Measurements from ENCODE around the gene CCNB2.

CCNB2 gene

GRCh38 chr15:59155431-59155830, 50.5 kb downstream of the CCNB2 start:
- H3K9me3 ChIP-seq (ENCODE audit: control insufficient read depth, insufficient read depth, low read length) = no peaks in the 10 kb centered on the region
- H4K20me1 ChIP-seq (ENCODE audit: control insufficient read depth, insufficient read depth, low read depth, low read length) = no peaks in the 10 kb centered on the region
- no peak for TF ChIP-seq EZH2phosphoT487 (IDR thresholded peaks at IDR 0.05; ENCODE audit: borderline replicate concordance, low read length)
- no peak for TF ChIP-seq CTCF (IDR thresholded peaks at IDR 0.05; ENCODE audit: low read depth, low read length, poor library complexity, severe bottlenecking)
- no peaks in the 10 kb centered on the region for H3K9me2 ChIP-seq (replicated peaks; ENCODE audit: control insufficient read depth, low read length)
- H3K36me3 ChIP-seq (ENCODE audit: control insufficient read depth, low read length) = peaks cover 28% of the 10 kb centered on the region
- no peak overlapping the region for H3K4me3 ChIP-seq (ENCODE audit: low read length)
- no peak overlapping the region for H3K4me2 ChIP-seq (ENCODE audit: low read length)
- no peaks in the 10 kb centered on the region for H3F3A ChIP-seq (ENCODE audit: control insufficient read depth, insufficient read depth)
- H3K4me1 ChIP-seq (ENCODE audit: control insufficient read depth, low read length) = no peaks in the 10 kb centered on the region
- no peaks in the 10 kb centered on the region for H3K79me2 ChIP-seq (ENCODE audit: control insufficient read depth, low read length)
- H3K27me3 ChIP-seq (ENCODE audit: control insufficient read depth, low read length) = no peaks in the 10 kb centered on the region
- H3K27ac ChIP-seq (ENCODE audit: low read depth, low read length) = no peak overlapping the region

- no peak overlapping the region for H3K4me2 ChIP-seq (ENCODE audit: low read length)
- no peaks in the 10 kb centered on the region for H3K27me3 ChIP-seq (ENCODE audit: control insufficient read depth, low read length)
- no peak overlapping the region for H3K27ac ChIP-seq (ENCODE audit: low read depth, low read length)
- H3K9me3 ChIP-seq (ENCODE audit: control insufficient read depth, insufficient read depth, low read length) = no peaks in the 10 kb centered on the region
- H3K4me1 ChIP-seq (ENCODE audit: control insufficient read depth, low read length) = no peaks in the 10 kb centered on the region
- no peaks in the 10 kb centered on the region for H4K20me1 ChIP-seq (ENCODE audit: control insufficient read depth, insufficient read depth, low read depth, low read length)
- H3K36me3 ChIP-seq (ENCODE audit: control insufficient read depth, low read length) = peaks cover 33% of the 10 kb centered on the region
- TF ChIP-seq EZH2phosphoT487 (IDR thresholded peaks at IDR 0.05; ENCODE audit: borderline replicate concordance, low read length) (no peak), CTCF (IDR thresholded peaks at IDR 0.05; ENCODE audit: low read depth, low read length, poor library complexity, severe bottlenecking) (no peak)
- no peak overlapping the region for H3K4me3 ChIP-seq (ENCODE audit: low read length)
- no peaks in the 10 kb centered on the region for H3K9me2 ChIP-seq (replicated peaks; ENCODE audit: control insufficient read depth, low read length)
- H3K79me2 ChIP-seq (ENCODE audit: control insufficient read depth, low read length) = no peaks in the 10 kb centered on the region
- H3F3A ChIP-seq (ENCODE audit: control insufficient read depth, insufficient read depth) = no peaks in the 10 kb centered on the region
Observed at GRCh38 chr15:59157396-59157795, 52.5 kb downstream of the CCNB2 start.

GRCh38 chr15:59157840-59158700, 53.1 kb downstream of the CCNB2 start:
- no peaks in the 10 kb centered on the region for H3K79me2 ChIP-seq (ENCODE audit: control insufficient read depth, low read length)
- TF ChIP-seq EZH2phosphoT487 (IDR thresholded peaks at IDR 0.05; ENCODE audit: borderline replicate concordance, low read length) = no peak
- no peak for TF ChIP-seq CTCF (IDR thresholded peaks at IDR 0.05; ENCODE audit: low read depth, low read length, poor library complexity, severe bottlenecking)
- no peak overlapping the region for H3K4me3 ChIP-seq (ENCODE audit: low read length)
- H3K4me2 ChIP-seq (ENCODE audit: low read length) = no peak overlapping the region
- no peaks in the 10 kb centered on the region for H3K9me3 ChIP-seq (ENCODE audit: control insufficient read depth, insufficient read depth, low read length)
- no peaks in the 10 kb centered on the region for H3K4me1 ChIP-seq (ENCODE audit: control insufficient read depth, low read length)
- H3K36me3 ChIP-seq (ENCODE audit: control insufficient read depth, low read length) = peaks cover 27% of the 10 kb centered on the region
- H3K9me2 ChIP-seq (replicated peaks; ENCODE audit: control insufficient read depth, low read length) = no peaks in the 10 kb centered on the region
- no peak overlapping the region for H3K27ac ChIP-seq (ENCODE audit: low read depth, low read length)
- no peaks in the 10 kb centered on the region for H4K20me1 ChIP-seq (ENCODE audit: control insufficient read depth, insufficient read depth, low read depth, low read length)
- H3K27me3 ChIP-seq (ENCODE audit: control insufficient read depth, low read length) = no peaks in the 10 kb centered on the region
- no peaks in the 10 kb centered on the region for H3F3A ChIP-seq (ENCODE audit: control insufficient read depth, insufficient read depth)

All from DOHH2 (cell line).